Measurements from ENCODE around the gene NUDT15.
A peak's percentile ranks its signal among the peaks of the same experiment; 100 is the strongest.
"Not testable (repeated sequence)": the region's sequence is repeated elsewhere in the genome, so short reads cannot be mapped to it uniquely, and the experiment has no call there.

NUDT15 gene

DNA sequence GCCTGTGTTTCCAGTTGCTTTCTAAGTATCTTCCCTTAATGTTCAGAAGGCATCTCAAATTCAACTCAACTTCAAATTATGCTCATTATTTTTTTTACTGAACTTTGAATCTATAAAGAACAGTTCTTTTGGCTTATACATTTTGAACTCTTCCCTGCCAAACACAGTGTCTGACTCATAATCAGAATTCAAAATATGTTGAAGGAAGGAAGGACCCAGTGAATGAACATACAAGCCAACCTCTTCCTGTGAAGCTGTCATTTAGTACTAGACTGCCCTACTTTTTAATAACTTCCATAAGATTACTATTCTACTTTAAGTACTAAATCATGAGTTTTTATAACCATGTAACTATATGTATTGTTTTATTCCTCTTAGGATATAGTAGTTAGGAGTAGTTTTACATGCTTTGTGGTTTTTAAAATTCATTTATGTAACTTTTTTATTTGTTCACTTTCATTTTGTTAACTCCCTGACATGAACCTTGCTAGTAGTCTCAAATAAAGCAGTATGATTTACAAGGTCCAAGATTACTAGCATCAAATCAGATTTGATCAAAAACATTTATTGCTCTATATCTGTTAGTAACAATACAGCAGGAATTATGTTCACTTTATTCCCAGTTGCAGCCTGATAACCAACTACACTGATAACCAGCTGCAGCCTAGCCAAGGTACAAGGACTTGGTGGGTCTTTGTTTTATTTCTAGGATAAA, 6.4 kb downstream of the NUDT15 start:
- peak overlapping the region; percentile 54 for H3K4me3 ChIP-seq (ENCODE audit: low read length)
- H3K4me1 ChIP-seq (ENCODE audit: control insufficient read depth, insufficient read depth, low read length), result peaks cover 21% of the 10 kb centered on the region
- H3K9ac ChIP-seq (ENCODE audit: low read length), result peak overlapping the region; percentile 64
- no peaks in the 10 kb centered on the region for H3K27me3 ChIP-seq (replicated peaks; ENCODE audit: control insufficient read depth, insufficient read depth, low read length)
- DNase-seq (ENCODE audit: low read depth), result peak; percentile 71
- H3K36me3 ChIP-seq (ENCODE audit: control insufficient read depth, insufficient read depth, low read length, severe bottlenecking), result peaks cover 28% of the 10 kb centered on the region
- H3K9me3 ChIP-seq (ENCODE audit: control insufficient read depth, low read length), result no peaks in the 10 kb centered on the region

DNA sequence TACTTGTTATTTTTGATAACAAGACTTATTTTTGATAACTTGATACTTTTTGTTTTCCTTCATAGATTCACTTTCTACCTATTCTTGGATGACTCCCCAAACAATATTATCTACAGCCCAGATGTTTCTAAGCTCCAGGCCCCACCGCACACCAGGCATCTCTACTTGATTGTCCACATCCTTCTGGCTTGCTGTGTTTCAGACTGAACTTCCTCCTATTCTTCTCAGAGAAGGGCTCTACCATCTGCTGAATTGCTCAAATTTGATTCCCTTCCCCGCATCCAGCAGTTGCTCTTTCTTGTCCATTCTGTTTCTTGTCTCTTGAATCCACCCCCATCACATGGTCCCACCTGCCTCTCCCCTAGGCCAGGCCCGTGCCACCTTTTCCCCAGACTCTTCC, 13.0 kb downstream of the NUDT15 start:
- Histone ChIP-seq H3K4me3 (ENCODE audit: low read length) (no peak overlapping the region), H3K27me3 (replicated peaks; ENCODE audit: control insufficient read depth, insufficient read depth, low read length) (no peaks in the 10 kb centered on the region), H3K4me1 (ENCODE audit: control insufficient read depth, insufficient read depth, low read length) (no peaks in the 10 kb centered on the region), H3K9me3 (ENCODE audit: control insufficient read depth, low read length) (no peaks in the 10 kb centered on the region), H3K36me3 (ENCODE audit: control insufficient read depth, insufficient read depth, low read length, severe bottlenecking) (peaks cover 54% of the 10 kb centered on the region), H3K9ac (ENCODE audit: low read length) (no peak overlapping the region)
- no peak for DNase-seq (ENCODE audit: low read depth)

DNA sequence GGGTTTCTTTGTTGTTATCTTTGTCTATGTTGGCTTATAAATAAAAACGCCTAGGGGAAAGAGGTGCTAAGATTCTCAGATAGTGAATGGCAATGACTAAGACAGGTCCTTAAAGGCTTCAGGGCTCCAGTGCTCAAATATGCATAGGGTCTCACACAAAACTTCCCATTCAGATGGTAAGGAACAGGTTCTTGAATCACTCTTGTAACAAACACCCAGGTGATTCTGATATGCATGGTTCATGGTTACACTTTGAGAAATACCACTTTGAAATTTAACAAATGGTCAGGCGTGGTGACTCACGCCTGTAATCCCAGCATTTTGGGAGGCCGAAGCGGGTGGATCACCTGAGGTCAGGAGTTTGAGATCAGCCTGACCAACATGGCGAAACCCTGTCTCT, 17.1 kb downstream of the NUDT15 start:
- H3K36me3 ChIP-seq (ENCODE audit: control insufficient read depth, insufficient read depth, low read length, severe bottlenecking), result peaks cover 37% of the 10 kb centered on the region
- H3K9ac ChIP-seq (ENCODE audit: low read length), result no peak overlapping the region
- no peaks in the 10 kb centered on the region for H3K9me3 ChIP-seq (ENCODE audit: control insufficient read depth, low read length)
- no peak overlapping the region for H3K4me3 ChIP-seq (ENCODE audit: low read length)
- no peak for DNase-seq (ENCODE audit: low read depth)
- H3K4me1 ChIP-seq (ENCODE audit: control insufficient read depth, insufficient read depth, low read length), result no peaks in the 10 kb centered on the region
- no peaks in the 10 kb centered on the region for H3K27me3 ChIP-seq (replicated peaks; ENCODE audit: control insufficient read depth, insufficient read depth, low read length)

DNA sequence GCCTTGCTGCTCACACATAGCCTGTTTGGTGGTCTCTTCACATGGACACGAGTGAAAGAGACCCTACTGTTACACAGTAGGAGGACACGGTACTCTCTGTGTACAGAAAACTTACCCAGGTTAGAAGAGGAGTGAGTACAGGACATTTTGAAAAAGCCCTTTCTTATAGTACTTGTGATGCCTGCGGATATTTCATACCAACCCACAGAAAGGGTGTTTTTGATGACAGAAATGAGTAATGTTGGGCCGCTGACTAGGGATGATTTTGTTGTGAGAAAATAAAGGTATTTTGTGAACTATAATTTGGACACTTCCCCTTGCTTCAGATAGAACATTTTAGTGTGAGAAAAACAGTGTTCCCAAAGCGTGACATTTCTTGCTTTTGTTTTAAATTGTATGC, 18.2 kb downstream of the NUDT15 start:
- Histone ChIP-seq H3K9me3 (ENCODE audit: control insufficient read depth, low read length) (no peaks in the 10 kb centered on the region), H3K4me3 (ENCODE audit: low read length) (no peak overlapping the region), H3K36me3 (ENCODE audit: control insufficient read depth, insufficient read depth, low read length, severe bottlenecking) (peaks cover 32% of the 10 kb centered on the region), H3K27me3 (replicated peaks; ENCODE audit: control insufficient read depth, insufficient read depth, low read length) (no peaks in the 10 kb centered on the region), H3K9ac (ENCODE audit: low read length) (no peak overlapping the region), H3K4me1 (ENCODE audit: control insufficient read depth, insufficient read depth, low read length) (no peaks in the 10 kb centered on the region)
- DNase-seq (ENCODE audit: low read depth), result no peak

DNA sequence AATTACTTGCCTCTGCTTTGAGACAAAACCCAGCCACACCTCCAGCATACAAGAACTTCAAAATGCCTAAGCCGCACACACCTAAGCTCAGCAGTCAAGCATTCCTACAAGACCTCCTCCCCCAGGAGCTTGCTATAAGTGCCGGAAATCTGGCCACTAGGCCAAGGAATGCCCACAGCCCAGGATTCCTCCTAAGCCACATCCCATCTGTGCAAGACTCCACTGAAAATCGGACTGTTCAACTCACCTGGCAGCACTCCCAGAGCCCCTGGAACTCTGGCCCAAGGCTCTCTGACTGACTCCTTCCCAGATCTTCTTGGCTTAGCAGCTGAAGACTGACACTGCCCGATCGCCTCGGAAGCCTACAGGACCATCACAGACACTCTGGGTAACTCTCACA, 21.0 kb downstream of the NUDT15 start:
- not testable (repeated sequence) for H3K36me3 ChIP-seq (ENCODE audit: control insufficient read depth, insufficient read depth, low read length, severe bottlenecking); DNase-seq (ENCODE audit: low read depth); H3K9ac ChIP-seq (ENCODE audit: low read length); H3K4me3 ChIP-seq (ENCODE audit: low read length); H3K4me1 ChIP-seq (ENCODE audit: control insufficient read depth, insufficient read depth, low read length); H3K9me3 ChIP-seq (ENCODE audit: control insufficient read depth, low read length); H3K27me3 ChIP-seq (replicated peaks; ENCODE audit: control insufficient read depth, insufficient read depth, low read length)

DNA sequence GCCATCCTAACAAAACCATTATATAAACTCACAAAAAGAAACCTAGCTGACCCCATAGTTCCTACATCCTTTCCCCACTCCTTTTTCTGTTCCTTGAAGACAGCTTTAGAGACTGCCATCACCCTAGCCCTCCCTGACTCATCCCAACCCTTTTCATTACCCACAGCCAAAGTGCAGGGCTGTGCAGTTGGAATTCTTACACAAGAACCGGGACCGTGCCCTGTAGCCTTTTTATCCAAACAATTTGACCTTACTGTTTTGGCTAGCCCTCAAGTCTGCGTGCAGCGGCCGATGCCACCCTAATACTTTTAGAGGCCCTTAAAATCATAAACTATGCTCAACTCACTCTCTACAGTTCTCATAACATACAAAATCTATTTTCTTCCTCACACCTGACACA, 22.4 kb downstream of the NUDT15 start:
- H3K4me3 ChIP-seq (ENCODE audit: low read length); H3K27me3 ChIP-seq (replicated peaks; ENCODE audit: control insufficient read depth, insufficient read depth, low read length); H3K9me3 ChIP-seq (ENCODE audit: control insufficient read depth, low read length); H3K4me1 ChIP-seq (ENCODE audit: control insufficient read depth, insufficient read depth, low read length); DNase-seq (ENCODE audit: low read depth); H3K36me3 ChIP-seq (ENCODE audit: control insufficient read depth, insufficient read depth, low read length, severe bottlenecking); H3K9ac ChIP-seq (ENCODE audit: low read length): not testable (repeated sequence)

DNA sequence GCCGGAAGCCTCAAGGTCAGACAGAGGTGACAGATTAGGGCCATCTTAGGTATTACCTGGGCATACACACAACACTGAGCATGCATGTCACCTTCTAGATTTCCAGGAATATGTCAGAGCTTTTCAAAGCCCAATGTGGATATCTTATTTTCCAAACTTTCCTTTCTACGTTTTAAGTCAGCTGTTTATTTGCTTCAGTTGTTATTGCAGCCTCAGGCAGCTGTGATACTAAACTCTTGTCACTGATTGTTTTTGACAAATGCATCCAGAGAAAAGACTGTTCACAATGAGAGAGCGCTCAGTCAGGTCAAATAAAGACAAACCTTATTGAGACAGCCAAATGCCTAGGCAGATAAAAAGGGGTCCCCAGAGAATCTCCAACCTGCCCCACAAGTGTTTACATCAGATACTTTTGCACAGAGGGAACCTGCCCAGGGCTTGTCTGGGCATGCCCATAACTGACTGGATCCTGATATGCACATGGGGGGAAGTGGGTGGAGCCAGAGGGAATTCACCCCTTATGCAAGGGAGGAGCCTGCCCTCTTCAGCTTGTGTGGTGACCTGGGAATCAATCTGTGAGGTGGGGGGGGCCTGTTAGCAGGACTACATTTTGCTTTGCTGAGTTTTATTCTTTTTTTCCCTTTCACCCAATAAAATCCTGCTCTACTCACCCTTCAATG, 28.9 kb downstream of the NUDT15 start:
- peaks cover 64% of the 10 kb centered on the region for H3K36me3 ChIP-seq (ENCODE audit: control insufficient read depth, insufficient read depth, low read length, severe bottlenecking)

DNA sequence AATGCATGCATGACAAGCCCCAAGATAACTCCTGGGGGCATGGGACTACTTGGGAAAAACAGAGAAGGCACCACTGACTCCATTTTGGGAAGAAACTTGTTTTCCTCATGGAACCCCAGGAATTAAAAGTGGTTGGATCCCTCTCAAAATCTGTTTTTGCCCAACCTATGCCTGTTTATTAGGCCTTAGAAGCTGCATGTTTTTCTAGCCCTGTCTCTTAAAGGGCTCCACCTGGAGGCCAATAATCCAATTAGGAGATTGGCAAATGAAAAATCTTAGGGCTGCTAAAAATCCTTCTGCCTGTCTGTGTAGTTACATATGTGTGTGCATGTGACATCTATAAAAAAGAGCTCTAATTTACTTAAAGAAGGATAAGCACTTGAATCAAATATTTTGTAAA, 30.5 kb downstream of the NUDT15 start:
- Histone ChIP-seq H3K4me1 (ENCODE audit: control insufficient read depth, insufficient read depth, low read length) (no peaks in the 10 kb centered on the region), H3K36me3 (ENCODE audit: control insufficient read depth, insufficient read depth, low read length, severe bottlenecking) (peaks cover 77% of the 10 kb centered on the region), H3K9ac (ENCODE audit: low read length) (no peak overlapping the region), H3K27me3 (replicated peaks; ENCODE audit: control insufficient read depth, insufficient read depth, low read length) (no peaks in the 10 kb centered on the region), H3K9me3 (ENCODE audit: control insufficient read depth, low read length) (peaks cover 53% of the 10 kb centered on the region), H3K4me3 (ENCODE audit: low read length) (no peak overlapping the region)
- DNase-seq (ENCODE audit: low read depth), result no peak

More for the DNA sequence above, 28.9 kb downstream of the NUDT15 start:
- H3K9ac ChIP-seq (ENCODE audit: low read length), result no peak overlapping the region
- no peaks in the 10 kb centered on the region for H3K4me1 ChIP-seq (ENCODE audit: control insufficient read depth, insufficient read depth, low read length)
- peaks cover 45% of the 10 kb centered on the region for H3K9me3 ChIP-seq (ENCODE audit: control insufficient read depth, low read length)
- H3K27me3 ChIP-seq (replicated peaks; ENCODE audit: control insufficient read depth, insufficient read depth, low read length), result no peaks in the 10 kb centered on the region
- H3K4me3 ChIP-seq (ENCODE audit: low read length), result no peak overlapping the region
- no peak for DNase-seq (ENCODE audit: low read depth)

DNA sequence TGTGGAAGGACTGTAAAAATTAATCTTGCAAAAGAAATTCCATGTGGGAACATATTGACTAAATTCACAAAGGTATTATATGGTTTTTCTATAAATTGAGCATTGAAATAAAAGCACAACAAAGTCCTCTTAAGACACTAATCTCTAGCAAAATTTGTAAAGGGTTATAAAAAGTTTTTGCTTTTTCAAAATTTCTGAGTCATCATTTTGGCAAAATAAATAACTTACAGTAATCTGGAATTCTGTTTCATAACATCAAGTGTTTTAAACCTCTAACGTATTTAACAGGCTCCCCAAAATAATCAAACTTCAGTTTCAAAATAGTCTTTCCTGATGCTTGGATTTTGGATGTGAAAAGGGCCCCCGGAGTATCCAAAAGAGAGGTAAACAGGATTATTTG, 31.4 kb downstream of the NUDT15 start:
- H3K27me3 ChIP-seq (replicated peaks; ENCODE audit: control insufficient read depth, insufficient read depth, low read length), result no peaks in the 10 kb centered on the region
- no peak overlapping the region for H3K9ac ChIP-seq (ENCODE audit: low read length)
- DNase-seq (ENCODE audit: low read depth), result no peak
- no peaks in the 10 kb centered on the region for H3K4me1 ChIP-seq (ENCODE audit: control insufficient read depth, insufficient read depth, low read length)
- H3K9me3 ChIP-seq (ENCODE audit: control insufficient read depth, low read length), result peaks cover 53% of the 10 kb centered on the region
- H3K4me3 ChIP-seq (ENCODE audit: low read length), result peak overlapping the region; percentile 55
- H3K36me3 ChIP-seq (ENCODE audit: control insufficient read depth, insufficient read depth, low read length, severe bottlenecking), result peaks cover 86% of the 10 kb centered on the region

DNA sequence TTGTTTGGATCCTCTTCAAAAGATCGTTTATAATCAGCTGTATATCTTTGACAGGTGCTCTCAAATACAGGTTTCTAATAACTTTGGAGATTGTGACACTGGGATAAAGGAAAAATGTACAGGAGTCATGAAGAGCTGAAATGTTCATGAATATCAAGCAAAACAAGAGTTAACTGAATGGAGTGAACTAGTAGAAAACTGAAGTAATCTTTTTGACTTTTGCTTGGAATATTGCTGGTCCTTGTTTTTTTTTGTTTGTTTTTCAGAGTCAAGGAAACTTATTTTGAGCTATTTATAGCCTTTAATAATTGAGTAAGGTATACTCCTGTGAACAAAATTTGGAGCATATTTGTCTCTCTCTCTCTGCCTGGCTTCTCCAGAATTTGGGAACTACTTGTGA, 32.0 kb downstream of the NUDT15 start:
- Histone ChIP-seq H3K9me3 (ENCODE audit: control insufficient read depth, low read length) (peaks cover 53% of the 10 kb centered on the region), H3K36me3 (ENCODE audit: control insufficient read depth, insufficient read depth, low read length, severe bottlenecking) (peaks cover 92% of the 10 kb centered on the region), H3K4me1 (ENCODE audit: control insufficient read depth, insufficient read depth, low read length) (no peaks in the 10 kb centered on the region), H3K9ac (ENCODE audit: low read length) (no peak overlapping the region), H3K27me3 (replicated peaks; ENCODE audit: control insufficient read depth, insufficient read depth, low read length) (no peaks in the 10 kb centered on the region), H3K4me3 (ENCODE audit: low read length) (peak overlapping the region; percentile 33)
- no peak for DNase-seq (ENCODE audit: low read depth)

DNA sequence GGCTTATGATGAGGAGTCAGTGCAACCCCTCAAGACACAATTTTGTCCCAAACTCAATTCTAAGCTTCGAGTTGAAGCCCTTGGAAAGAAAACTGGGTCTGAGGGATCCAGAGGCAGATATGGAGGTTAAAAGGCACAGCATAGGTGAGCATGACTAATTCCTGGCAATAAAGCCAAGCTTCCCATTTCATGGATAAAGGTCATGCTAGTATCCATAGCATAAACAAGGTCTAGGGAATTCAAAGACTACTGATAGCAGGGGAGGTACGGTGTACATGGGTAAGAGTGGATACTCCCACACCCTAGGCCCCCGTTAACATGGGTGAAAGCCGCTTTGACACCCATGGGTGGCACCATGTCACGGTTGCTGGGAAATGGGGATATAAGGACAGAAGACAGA, 33.4 kb downstream of the NUDT15 start:
- Histone ChIP-seq H3K36me3 (ENCODE audit: control insufficient read depth, insufficient read depth, low read length, severe bottlenecking) (peaks cover 97% of the 10 kb centered on the region), H3K9ac (ENCODE audit: low read length) (no peak overlapping the region), H3K9me3 (ENCODE audit: control insufficient read depth, low read length) (peaks cover 53% of the 10 kb centered on the region), H3K4me3 (ENCODE audit: low read length) (no peak overlapping the region), H3K4me1 (ENCODE audit: control insufficient read depth, insufficient read depth, low read length) (no peaks in the 10 kb centered on the region), H3K27me3 (replicated peaks; ENCODE audit: control insufficient read depth, insufficient read depth, low read length) (no peaks in the 10 kb centered on the region)
- no peak for DNase-seq (ENCODE audit: low read depth)
